Skeletal muscle tissue (tissue), 4 donors: ENCODE data around the gene CBFA2T3. TPM values are rescaled to one million over a fixed set of nuclear protein-coding genes. Genes with fewer than 3 reads are reported as not detected.

ENCODE experiments used
- H3K27ac ChIP-seq: one replicate; pipeline ENCODE4 v1.7.0; 2013; ENCODE audit warnings: mild to moderate bottlenecking, low read depth, low read length, inconsistent platforms
- H3K27me3 ChIP-seq, 3 donors: one replicate each; pipeline ENCODE4 v1.7.0; 2013; ENCODE audit warnings: low read length in 3 of 3; ENCODE audit not compliant: control insufficient read depth in 3 of 3, insufficient read depth in 3 of 3
- H3K36me3 ChIP-seq, 3 donors: one replicate each; pipeline ENCODE4 v1.7.0; 2013; ENCODE audit warnings: low read length in 3 of 3; ENCODE audit not compliant: control insufficient read depth in 3 of 3, insufficient read depth in 3 of 3
- H3K4me1 ChIP-seq, 3 donors: one replicate each; pipeline ENCODE4 v1.7.0; 2013; ENCODE audit warnings: low read length in 3 of 3, mild to moderate bottlenecking in 3 of 3; ENCODE audit not compliant: control insufficient read depth in 3 of 3, insufficient read depth in 3 of 3
- H3K4me3 ChIP-seq, 3 donors: one replicate each; pipeline ENCODE4 v1.7.0; 2013; ENCODE audit warnings: low read length in 3 of 3
- H3K9ac ChIP-seq, 3 donors: one replicate each; pipeline ENCODE4 v1.7.0; 2013; ENCODE audit warnings: low read length in 3 of 3, mild to moderate bottlenecking in 3 of 3, moderate library complexity in 2 of 3, low read depth in 1 of 3
- H3K9me3 ChIP-seq, 3 donors: one replicate each; pipeline ENCODE4 v1.7.0; 2013; ENCODE audit warnings: low read length in 3 of 3; ENCODE audit not compliant: control insufficient read depth in 3 of 3
- total RNA-seq: library from RNA; depleted of rRNA; stranded (reverse); fragments of >200 nt; gene quantifications from one replicate; pipeline ENCODE4 v1.2.3, GENCODE V29; 2014
- donor health status: Osteomylitis.

CBFA2T3 gene
- total RNA-seq, 1 donor from 2014 or later = 2.1 TPM

DNA sequence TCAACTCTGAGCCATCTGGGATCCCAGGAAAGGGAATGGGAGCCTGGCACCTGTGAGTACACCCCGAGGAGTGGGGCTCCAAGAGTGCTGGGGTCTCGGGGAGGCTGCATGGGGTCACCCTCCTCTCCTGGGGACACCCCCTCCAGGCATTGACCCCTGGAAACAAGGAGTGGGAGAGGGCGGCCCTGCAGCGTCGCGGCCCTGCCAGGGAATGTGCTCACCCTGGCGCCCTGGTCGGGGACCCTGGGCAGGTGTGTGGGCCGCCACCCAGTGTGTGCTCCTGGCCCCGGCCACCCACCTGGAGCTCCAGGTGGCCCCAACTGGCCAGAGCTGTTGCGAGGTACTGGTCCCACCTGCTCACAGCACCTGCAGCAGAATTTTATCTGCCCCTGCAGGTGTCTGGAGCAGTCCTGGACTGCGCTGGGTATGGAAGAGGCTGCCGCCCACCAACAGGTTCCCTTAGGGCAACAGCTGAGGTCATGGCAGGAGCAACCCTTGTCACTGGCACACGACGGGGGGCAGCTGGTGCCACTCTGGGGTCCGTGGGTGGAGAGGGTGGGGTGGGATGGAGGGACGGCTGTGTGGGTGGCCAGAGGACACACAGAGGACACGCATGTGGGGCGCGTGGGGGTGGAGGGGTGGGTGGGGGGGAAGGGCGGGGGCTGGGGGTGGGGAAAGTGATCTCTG is 105.1 kb downstream of the CBFA2T3 start:
- H3K36me3 ChIP-seq = peaks cover 5 to 12% (median 8%) of the 10 kb centered on the region in 3 donors
- no peak overlapping the region for H3K27ac ChIP-seq
- H3K4me1 ChIP-seq = peaks cover 0 to 13% (median 10%) of the 10 kb centered on the region in 3 donors
- no peaks in the 10 kb centered on the region for H3K9me3 ChIP-seq
- no peak overlapping the region for H3K4me3 ChIP-seq
- H3K27me3 ChIP-seq = peaks cover 0 to 29% (median 6%) of the 10 kb centered on the region in 3 donors
- no peak overlapping the region for H3K9ac ChIP-seq

DNA sequence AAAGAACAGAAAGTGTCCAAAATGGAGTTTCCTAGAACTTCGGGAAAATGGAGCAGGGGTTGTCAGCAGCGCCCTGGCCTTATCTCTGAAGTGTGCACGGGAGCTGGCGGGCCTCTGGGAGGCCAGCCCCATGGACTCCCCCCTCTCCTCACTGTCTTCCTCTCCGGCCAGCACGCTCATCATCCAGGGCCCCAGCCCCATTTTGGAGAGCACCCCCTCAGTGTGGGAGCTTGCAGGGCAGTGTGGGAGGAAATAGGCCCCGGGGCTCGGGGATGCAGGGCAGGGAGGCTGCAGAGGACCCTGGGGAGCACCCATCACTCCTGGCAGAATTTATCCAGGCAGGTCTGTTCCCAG is 105.7 kb downstream of the CBFA2T3 start:
- Histone ChIP-seq H3K36me3 (peaks cover 0 to 8% (median 4%) of the 10 kb centered on the region in 3 donors), H3K4me3 (peak overlapping the region in 1 of 3 donors; percentile 6), H3K9ac (no peak overlapping the region), H3K27me3 (peaks cover 0 to 29% (median 6%) of the 10 kb centered on the region in 3 donors), H3K9me3 (no peaks in the 10 kb centered on the region), H3K4me1 (peaks cover 0 to 13% (median 10%) of the 10 kb centered on the region in 3 donors), H3K27ac (no peak overlapping the region)

DNA sequence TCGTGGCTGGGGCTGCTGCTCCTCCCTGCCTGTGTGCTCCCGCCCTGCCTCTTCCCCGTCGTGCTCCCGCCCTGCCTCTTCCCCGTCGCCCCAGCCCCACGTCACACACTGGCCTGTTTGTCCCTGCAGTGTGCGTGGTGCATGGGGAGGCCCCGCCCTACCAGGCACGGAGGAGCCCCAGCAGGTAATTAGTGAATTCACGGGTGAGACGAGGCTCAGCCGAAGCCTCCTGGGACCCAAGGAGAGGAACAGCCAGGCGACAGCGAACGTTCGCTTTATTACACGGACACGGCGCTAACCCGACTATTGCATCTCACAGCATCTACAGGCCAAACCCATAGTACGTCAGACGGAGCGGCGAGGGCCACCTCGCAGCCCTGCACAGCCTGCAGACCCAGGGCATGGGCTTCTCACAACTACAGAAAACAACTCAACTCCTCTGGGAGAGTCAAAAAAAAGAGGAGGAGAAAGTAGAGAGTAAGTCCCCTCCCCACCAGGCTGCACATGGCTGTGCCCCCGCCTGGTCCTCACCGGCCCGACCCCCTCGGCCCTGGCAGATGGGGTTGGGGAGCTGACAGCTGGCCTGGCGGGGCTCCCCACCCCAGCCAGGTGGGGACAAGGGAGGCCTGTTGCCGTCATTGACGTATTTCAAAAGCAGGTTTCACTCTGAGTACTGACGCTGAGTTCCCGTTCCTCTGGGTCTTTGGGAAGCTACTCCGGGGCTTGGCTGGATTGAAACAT is 106.2 kb downstream of the CBFA2T3 start:
- Histone ChIP-seq H3K4me1 (peaks cover 0 to 13% (median 10%) of the 10 kb centered on the region in 3 donors), H3K36me3 (peaks cover 0 to 4% (median 3%) of the 10 kb centered on the region in 3 donors), H3K27ac (no peak overlapping the region), H3K9ac (peak overlapping the region in 1 of 3 donors; percentile 25), H3K27me3 (peaks cover 0 to 31% (median 6%) of the 10 kb centered on the region in 3 donors), H3K9me3 (no peaks in the 10 kb centered on the region), H3K4me3 (peak overlapping the region in 2 of 3 donors; percentile 32 to 45)

DNA sequence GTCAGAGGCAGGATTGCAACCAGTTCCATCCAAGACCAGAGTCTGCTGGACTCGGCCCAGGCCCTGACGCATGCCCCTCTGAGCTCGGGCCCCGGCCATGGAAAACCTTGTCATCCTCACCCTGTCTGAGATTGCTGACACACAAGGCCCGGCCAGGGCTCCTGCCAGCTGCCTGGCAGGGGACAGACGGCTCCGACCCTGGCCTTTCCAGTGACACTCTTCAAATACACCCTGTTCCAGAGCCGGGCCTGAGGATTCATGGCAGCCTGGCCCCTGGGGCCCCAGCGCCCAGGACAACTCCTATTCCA is 107.4 kb downstream of the CBFA2T3 start:
- Histone ChIP-seq H3K4me3 (no peak overlapping the region), H3K9me3 (no peaks in the 10 kb centered on the region), H3K4me1 (peaks cover 0 to 13% (median 10%) of the 10 kb centered on the region in 3 donors), H3K27ac (no peak overlapping the region), H3K27me3 (peaks cover 0 to 33% (median 6%) of the 10 kb centered on the region in 3 donors), H3K36me3 (no peaks in the 10 kb centered on the region), H3K9ac (peak overlapping the region in 1 of 3 donors; percentile 33)

DNA sequence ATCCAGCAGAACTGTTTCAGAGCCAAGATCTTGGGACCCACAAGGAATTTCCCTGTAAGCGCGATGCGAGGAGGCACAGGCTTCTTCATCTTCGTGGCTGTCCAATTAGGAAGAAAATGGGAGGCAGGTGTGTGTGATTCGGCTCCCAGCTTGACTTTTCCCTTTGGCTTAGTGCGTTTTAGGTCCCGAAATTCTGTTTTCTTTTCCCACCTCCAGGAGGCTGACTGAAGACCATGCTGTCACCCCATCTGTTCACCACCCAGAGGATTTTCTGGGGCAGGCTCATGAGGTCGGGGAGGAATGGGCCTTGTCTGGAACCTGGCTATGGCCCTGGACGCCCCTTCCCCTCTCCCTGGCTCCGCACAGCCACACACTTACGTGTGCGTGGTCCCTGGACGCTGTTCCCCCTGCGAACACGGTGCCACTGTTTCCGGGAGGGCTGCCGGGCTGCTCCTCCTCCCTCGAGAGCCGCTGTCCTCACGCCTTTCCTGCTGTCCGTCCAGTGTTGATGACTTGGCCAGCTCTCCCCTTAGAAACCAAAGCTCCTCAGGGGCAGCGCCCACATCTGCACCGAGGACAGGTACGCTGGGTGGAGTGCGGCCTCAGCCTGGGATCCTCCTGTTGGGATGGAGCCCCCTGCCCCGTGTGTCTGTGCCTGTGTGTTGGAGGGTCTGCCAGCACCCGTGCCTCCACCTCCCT is 107.9 kb downstream of the CBFA2T3 start:
- Histone ChIP-seq H3K9ac (peak overlapping the region in 1 of 3 donors; percentile 33), H3K9me3 (no peaks in the 10 kb centered on the region), H3K27ac (no peak overlapping the region), H3K4me1 (peaks cover 0 to 13% (median 10%) of the 10 kb centered on the region in 3 donors), H3K36me3 (no peaks in the 10 kb centered on the region), H3K4me3 (no peak overlapping the region), H3K27me3 (peaks cover 0 to 33% (median 6%) of the 10 kb centered on the region in 3 donors)

DNA sequence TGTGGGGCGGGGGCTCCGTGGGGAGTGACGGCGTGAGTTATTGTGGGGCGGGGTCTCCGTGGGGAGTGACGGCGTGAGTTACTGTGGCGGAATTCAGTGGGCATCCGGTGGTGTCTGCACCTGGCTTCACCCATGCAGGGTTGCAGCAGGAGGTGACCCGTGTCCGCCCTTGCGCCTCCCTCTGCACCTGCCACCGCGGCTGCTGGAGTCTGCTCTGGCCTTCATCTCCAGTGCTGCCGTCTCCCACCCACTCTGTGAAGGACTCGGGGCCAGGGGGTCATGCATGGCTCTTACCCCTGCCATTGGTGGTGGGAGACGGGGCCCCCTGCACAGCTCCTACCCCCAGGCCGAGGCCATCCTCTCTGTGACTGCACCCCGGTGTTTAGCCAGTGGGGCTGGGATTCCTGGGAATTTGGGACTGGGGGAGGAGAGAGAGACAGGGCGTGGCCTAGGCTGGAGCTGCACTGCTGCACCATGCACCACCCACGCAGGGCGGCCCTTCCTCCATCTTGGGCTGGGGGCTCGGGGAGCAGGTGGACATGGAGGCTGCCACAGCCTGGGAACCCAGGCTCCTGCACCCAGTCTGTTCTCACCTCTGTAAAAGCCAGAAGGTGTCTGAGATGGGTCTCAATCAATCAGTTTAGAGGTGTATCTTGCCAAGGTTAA is 109.3 kb downstream of the CBFA2T3 start:
- Histone ChIP-seq H3K4me3 (no peak overlapping the region), H3K27ac (no peak overlapping the region), H3K9ac (no peak overlapping the region), H3K4me1 (peaks cover 0 to 13% (median 10%) of the 10 kb centered on the region in 3 donors), H3K27me3 (peaks cover 0 to 29% (median 6%) of the 10 kb centered on the region in 3 donors), H3K36me3 (peaks cover 2 to 3% (median 2%) of the 10 kb centered on the region in 3 donors), H3K9me3 (no peaks in the 10 kb centered on the region)

DNA sequence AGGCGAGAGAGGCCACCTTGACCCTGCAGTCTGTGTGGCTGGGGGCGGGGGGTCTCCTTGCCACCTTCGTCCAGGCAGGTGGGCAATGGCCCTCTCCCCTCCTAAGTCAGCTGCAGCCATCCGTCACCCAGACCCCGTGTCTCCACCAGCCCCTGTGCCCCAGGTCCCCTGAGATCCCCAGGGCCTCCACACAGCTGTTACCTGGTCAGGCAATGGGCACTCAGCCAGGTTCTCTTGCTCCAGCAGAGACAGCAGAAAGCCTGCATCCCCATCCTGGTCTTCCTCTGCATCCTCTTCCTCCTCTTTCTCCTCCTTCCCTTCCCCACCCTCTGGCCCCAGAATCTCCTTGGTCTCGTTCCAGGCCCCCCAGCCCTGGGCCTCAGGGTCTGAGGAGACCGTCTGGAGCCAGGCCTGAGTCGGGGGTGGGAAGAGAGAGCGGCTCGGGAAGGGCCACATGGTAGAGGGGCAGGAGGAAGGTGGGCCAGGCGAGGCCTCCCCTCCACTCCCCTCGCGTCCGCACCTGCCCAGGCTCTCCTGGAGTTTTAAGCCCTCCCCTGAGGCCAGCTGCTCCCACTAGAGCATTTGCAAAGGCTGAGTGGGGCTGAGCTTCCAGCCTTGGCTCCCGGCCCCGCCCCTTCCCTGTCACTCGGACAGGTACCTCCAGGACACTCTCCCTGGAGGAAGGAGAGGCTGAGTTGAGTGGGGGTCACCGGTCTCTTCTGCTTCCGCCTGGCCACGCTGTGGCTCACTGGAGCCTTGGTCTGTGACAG is 110.7 kb downstream of the CBFA2T3 start, which contains the start of gene PABPN1L:
TSS of gene PABPN1L (minus strand) at position 510 of the 770 bp plus-strand sequence. CDS start at position 456, 54 bp downstream.
- Histone ChIP-seq H3K36me3 (peaks cover 11 to 15% (median 11%) of the 10 kb centered on the region in 3 donors), H3K27ac (no peak within 1 kb of the TSS), H3K9ac (no peak within 1 kb of the TSS), H3K4me3 (no peak within 1 kb of the TSS), H3K4me1 (peaks cover 0 to 10% (median 9%) of the 10 kb centered on the region in 3 donors), H3K9me3 (no peaks in the 10 kb centered on the region), H3K27me3 (peaks cover 0 to 19% (median 6%) of the 10 kb centered on the region in 3 donors)

DNA sequence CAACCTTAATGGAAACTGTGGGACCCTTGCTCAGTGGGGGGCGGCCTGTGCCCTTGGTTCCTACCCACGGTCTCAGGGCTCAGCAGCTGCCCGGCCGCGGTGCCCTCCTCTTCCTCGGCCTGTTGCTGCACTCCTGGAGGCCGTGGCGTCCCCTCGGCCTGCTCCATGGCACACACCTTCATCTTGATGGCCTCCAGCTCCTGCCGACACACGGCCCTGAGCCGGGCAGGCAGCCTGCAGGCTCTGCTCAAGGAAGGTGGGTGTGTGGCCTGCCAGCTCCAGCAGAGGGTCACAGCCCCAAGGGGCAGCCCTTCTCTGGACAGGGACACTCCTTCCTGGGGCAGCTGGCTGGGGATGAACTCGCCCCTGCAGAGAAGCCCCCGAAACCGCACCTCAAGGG is 111.3 kb downstream of the CBFA2T3 start:
- Histone ChIP-seq H3K9ac (no peak overlapping the region), H3K27me3 (peaks cover 0 to 18% (median 6%) of the 10 kb centered on the region in 3 donors), H3K4me3 (no peak overlapping the region), H3K36me3 (peaks cover 16 to 21% (median 17%) of the 10 kb centered on the region in 3 donors), H3K4me1 (peaks cover 0 to 10% (median 8%) of the 10 kb centered on the region in 3 donors), H3K27ac (no peak overlapping the region), H3K9me3 (no peaks in the 10 kb centered on the region)

DNA sequence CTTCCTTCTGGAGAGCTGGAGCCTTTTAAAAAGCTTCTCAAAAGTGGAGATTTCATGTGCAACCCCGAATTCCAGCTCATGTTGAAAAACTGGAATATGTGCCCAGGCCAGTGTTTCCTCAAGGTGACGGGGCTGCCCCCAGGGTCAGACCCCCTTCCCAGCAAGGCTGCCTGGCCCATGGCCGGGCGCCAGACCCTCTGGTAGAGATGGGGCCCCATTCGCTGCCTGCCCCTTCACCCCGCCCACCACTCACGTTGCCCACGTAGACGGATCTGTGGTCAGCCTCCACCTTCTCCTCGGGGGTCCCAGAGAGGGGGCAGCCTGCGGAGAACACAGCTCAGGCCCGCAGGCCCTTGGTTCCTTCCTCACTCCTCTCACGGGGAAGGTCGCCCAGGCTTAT is 111.7 kb downstream of the CBFA2T3 start:
- H3K9me3 ChIP-seq = no peaks in the 10 kb centered on the region
- peaks cover 0 to 13% (median 6%) of the 10 kb centered on the region in 3 donors for H3K27me3 ChIP-seq
- peaks cover 0 to 5% (median 4%) of the 10 kb centered on the region in 3 donors for H3K4me1 ChIP-seq
- peaks cover 21 to 26% (median 21%) of the 10 kb centered on the region in 3 donors for H3K36me3 ChIP-seq
- H3K27ac ChIP-seq = no peak overlapping the region
- no peak overlapping the region for H3K9ac ChIP-seq
- H3K4me3 ChIP-seq = no peak overlapping the region
